BJ (cell line): ENCODE measurements around the gene TAF3. TPM values are rescaled to one million over a fixed set of nuclear protein-coding genes. Genes with fewer than 3 reads are reported as not detected.

Experiments used
- CTCF ChIA-PET: fragments of 350-600 bp; formaldehyde crosslinking; extraction: SDS; loops from one replicate; lab custom pipeline; 2021; ENCODE audit warnings: antibody characterized with exemption, inconsistent platforms; lab: Yijun Ruan, JAX
- POLR2A ChIA-PET: fragments of 300-600 bp; sonication (Branson Sonifier 250); formaldehyde crosslinking; extraction: SDS; loops from one replicate; lab custom pipeline; 2021; ENCODE audit warnings: antibody characterized with exemption; lab: Charles Lee
- DNase-seq: peaks from one replicate; pipeline ENCODE4 v3.0.0-alpha.2; 2011; ENCODE audit warnings: low read depth
- H3K27me3 ChIP-seq: 2 replicates; pipeline ENCODE4 v1.6.0; 2011; ENCODE audit warnings: low read length; ENCODE audit not compliant: control insufficient read depth, insufficient read depth
- H3K36me3 ChIP-seq: 2 replicates; pipeline ENCODE4 v1.5.1; 2011; ENCODE audit warnings: low read length; ENCODE audit not compliant: control insufficient read depth, insufficient read depth
- H3K4me3 ChIP-seq: 2 replicates; pipeline ENCODE4 v1.5.1; 2011; ENCODE audit warnings: low read depth, mild to moderate bottlenecking, control low read depth, low read length
- CTCF ChIP-seq: IDR thresholded peaks from 2 replicates; pipeline ENCODE4 v1.5.1; 2011; ENCODE audit warnings: low read depth, mild to moderate bottlenecking, control low read depth, inconsistent platforms, low read length, moderate library complexity; ENCODE audit not compliant: insufficient read depth
- polyA plus RNA-seq: library from polyadenylated mRNA; depleted of rRNA; stranded (reverse); fragments of >200 nt; gene quantifications from 2 replicates; pipeline ENCODE4 v1.2.3, GENCODE V29; 2011; rRNA removed

Gene TAF3
- polyA plus RNA-seq, 1 experiment, result 1.8 TPM

DNA sequence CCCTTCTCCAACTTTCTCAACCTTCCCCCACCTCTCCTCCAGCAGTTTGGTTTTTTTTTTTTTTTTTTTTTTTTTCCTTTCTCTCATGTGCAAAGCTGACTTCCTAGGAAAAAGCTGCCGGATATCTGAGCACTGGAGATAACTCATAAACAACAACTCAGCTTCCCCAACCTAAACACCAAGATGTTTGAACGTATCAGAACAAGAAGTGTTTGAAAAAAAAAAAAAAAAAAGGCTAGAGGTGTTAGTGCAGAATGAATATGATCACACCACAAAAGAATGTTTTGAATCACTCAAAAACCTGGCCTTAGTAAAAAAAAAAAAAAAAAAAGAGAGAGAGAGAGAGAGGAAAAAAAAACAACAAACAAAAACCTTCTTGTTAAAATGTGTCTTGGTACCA is 247.3 kb downstream of the TAF3 start:
- Histone ChIP-seq H3K4me3 (no peak overlapping the region), H3K36me3 (no peaks in the 10 kb centered on the region), H3K27me3 (no peaks in the 10 kb centered on the region)
- TF ChIP-seq CTCF, result no peak
- CTCF ChIA-PET, result no interaction called here
- POLR2A ChIA-PET, result no interaction called here
- no peak for DNase-seq

- Histone ChIP-seq H3K27me3 (no peaks in the 10 kb centered on the region), H3K4me3 (no peak overlapping the region), H3K36me3 (no peaks in the 10 kb centered on the region)
- ChIA-PET CTCF (interaction anchor here (1.1 kb wide), 1 partner anchor 14 kb away, joined by 3 read pairs; no protein-coding TSS in a partner anchor), POLR2A (no interaction called here)
- no peak for TF ChIP-seq CTCF
- DNase-seq, result no peak
These were observed 247.8 kb downstream of the TAF3 start for GRCh38 chr10:8066124-8066523.

Other genes starting within 250 kb of the TAF3 start
- 8.9 and 10.3 TPM in 2 replicates for gene ITIH5, start 151.5 kb upstream of the TAF3 start, polyA plus RNA-seq
- gene ITIH2, start 115.2 kb upstream of the TAF3 start, polyA plus RNA-seq, result not detected in 2 replicates
- gene KIN, start 30.5 kb upstream of the TAF3 start, polyA plus RNA-seq, result 2.6 and 8.3 TPM in 2 replicates
- 217 and 406 TPM in 2 replicates for gene ATP5F1C, start 30.3 kb upstream of the TAF3 start, polyA plus RNA-seq
- 0.06 and 0.09 TPM in 2 replicates for gene GATA3, start 236.2 kb downstream of the TAF3 start, polyA plus RNA-seq